ENCODE measurements around the gene MACROD2. TPM values are rescaled to one million over a fixed set of nuclear protein-coding genes. Genes with fewer than 3 reads are reported as not detected.

Gene MACROD2
- polyA plus RNA-seq, 1 donor (not counting 4 experiments of a cell fraction or from before 2014, with no cell fraction given), result 0.71 TPM

DNA sequence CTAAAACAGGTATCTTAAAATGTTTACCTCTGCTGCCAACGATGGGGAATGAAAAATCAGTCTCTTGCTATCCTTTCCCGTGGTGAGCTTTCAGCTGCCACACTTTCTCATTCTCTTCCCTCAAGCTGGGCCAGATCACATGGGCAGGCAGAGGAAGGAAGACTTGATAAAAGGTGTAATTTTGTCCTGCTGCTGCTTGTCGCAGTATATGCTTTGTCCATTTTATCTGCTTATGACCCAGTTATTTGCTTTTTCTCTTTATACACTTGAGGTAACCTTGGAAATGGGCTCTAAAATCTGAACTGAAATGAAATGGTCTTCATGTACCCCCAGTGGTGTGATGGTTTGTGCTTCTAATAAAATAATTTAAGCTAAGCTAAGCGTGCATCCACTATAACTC, 1038.0 kb downstream of the MACROD2 start:
- FAIRE-seq (no peak), DNase-seq (ENCODE audit: low read depth, low spot score) (no peak)
- Histone ChIP-seq H3K9me1 (ENCODE audit: control insufficient read depth, extremely low read depth, insufficient read depth, low read length) (no peaks in the 10 kb centered on the region), H3K9me3 (ENCODE audit: control insufficient read depth, low read depth, low read length) (no peaks in the 10 kb centered on the region), H3K36me3 (ENCODE audit: control insufficient read depth in 2 of 2, extremely low read depth in 1 of 2, insufficient read depth in 2 of 2, low read length in 2 of 2) (no peaks in the 10 kb centered on the region), H3K27ac (ENCODE audit: control insufficient read depth, insufficient read depth, low read length) (no peak overlapping the region), H3K27me3 (ENCODE audit: control insufficient read depth, extremely low read depth, insufficient read depth, low read length) (no peaks in the 10 kb centered on the region), H3K79me2 (ENCODE audit: control insufficient read depth, insufficient read depth, low read length) (no peaks in the 10 kb centered on the region), H3K4me2 (ENCODE audit: control insufficient read depth, extremely low read depth, insufficient read depth, low read depth, low read length) (no peak overlapping the region), H2AFZ (ENCODE audit: control insufficient read depth, low read length) (no peak overlapping the region), H3K9ac (ENCODE audit: control insufficient read depth, extremely low read depth, insufficient read depth, low read length) (no peak overlapping the region), H3K4me3 (ENCODE audit: control insufficient read depth in 2 of 3, extremely low read depth in 1 of 3, insufficient read depth in 2 of 3, low read depth in 1 of 3, low read length in 3 of 3) (no peak overlapping the region), H4K20me1 (ENCODE audit: control insufficient read depth, extremely low read depth, insufficient read depth, low read length) (no peaks in the 10 kb centered on the region), H3K4me1 (ENCODE audit: control insufficient read depth, extremely low read depth, insufficient read depth, low read length) (no peaks in the 10 kb centered on the region)
- TF ChIP-seq EZH2 (IDR thresholded peaks at IDR 0.05; ENCODE audit: low read length), result no peak
- TF ChIP-seq, protein P1, sequence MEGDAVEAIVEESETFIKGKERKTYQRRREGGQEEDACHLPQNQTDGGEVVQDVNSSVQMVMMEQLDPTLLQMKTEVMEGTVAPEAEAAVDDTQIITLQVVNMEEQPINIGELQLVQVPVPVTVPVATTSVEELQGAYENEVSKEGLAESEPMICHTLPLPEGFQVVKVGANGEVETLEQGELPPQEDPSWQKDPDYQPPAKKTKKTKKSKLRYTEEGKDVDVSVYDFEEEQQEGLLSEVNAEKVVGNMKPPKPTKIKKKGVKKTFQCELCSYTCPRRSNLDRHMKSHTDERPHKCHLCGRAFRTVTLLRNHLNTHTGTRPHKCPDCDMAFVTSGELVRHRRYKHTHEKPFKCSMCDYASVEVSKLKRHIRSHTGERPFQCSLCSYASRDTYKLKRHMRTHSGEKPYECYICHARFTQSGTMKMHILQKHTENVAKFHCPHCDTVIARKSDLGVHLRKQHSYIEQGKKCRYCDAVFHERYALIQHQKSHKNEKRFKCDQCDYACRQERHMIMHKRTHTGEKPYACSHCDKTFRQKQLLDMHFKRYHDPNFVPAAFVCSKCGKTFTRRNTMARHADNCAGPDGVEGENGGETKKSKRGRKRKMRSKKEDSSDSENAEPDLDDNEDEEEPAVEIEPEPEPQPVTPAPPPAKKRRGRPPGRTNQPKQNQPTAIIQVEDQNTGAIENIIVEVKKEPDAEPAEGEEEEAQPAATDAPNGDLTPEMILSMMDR (optimal IDR thresholded peaks at IDR 0.05 in 1 of 3, IDR thresholded peaks at IDR 0.05 in 1 of 3, conservative IDR thresholded peaks at IDR 0.05 in 1 of 3; ENCODE audit: extremely low read depth in 1 of 3, insufficient read depth in 2 of 3, low read length in 3 of 3), result no peak
- dilution Hi-C loops (cut with MboI; ENCODE audit: extremely low pct_ligation_motif_present, low sequenced_read_pairs), result no loop called here

DNA sequence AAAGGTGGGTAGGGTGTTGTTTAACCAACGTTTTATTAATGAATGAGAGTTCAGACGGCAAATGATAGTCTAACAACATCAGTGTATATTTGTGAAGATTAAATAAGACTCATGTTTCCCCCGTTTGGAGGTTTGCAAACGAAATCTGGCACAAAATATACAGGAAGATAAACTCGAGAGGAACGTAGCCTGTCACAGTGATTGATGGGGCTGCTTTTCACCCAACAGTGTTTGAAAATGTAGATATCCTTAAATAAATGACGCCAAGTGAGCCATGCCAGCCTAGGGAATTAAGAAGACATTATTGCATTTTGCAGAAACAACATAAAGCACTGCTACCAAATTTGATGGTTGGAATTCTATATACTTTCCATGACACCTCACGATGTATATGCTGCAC, 1038.6 kb downstream of the MACROD2 start:
- Histone ChIP-seq H3K27ac (ENCODE audit: control insufficient read depth, insufficient read depth, low read length) (no peak overlapping the region), H3K9me1 (ENCODE audit: control insufficient read depth, extremely low read depth, insufficient read depth, low read length) (no peaks in the 10 kb centered on the region), H3K79me2 (ENCODE audit: control insufficient read depth, insufficient read depth, low read length) (no peaks in the 10 kb centered on the region), H3K4me2 (ENCODE audit: control insufficient read depth, extremely low read depth, insufficient read depth, low read depth, low read length) (no peak overlapping the region), H2AFZ (ENCODE audit: control insufficient read depth, low read length) (no peak overlapping the region), H3K27me3 (ENCODE audit: control insufficient read depth, extremely low read depth, insufficient read depth, low read length) (no peaks in the 10 kb centered on the region), H3K9me3 (ENCODE audit: control insufficient read depth, low read depth, low read length) (no peaks in the 10 kb centered on the region), H3K4me3 (ENCODE audit: control insufficient read depth in 2 of 3, extremely low read depth in 1 of 3, insufficient read depth in 2 of 3, low read depth in 1 of 3, low read length in 3 of 3) (no peak overlapping the region), H3K4me1 (ENCODE audit: control insufficient read depth, extremely low read depth, insufficient read depth, low read length) (no peaks in the 10 kb centered on the region), H3K9ac (ENCODE audit: control insufficient read depth, extremely low read depth, insufficient read depth, low read length) (no peak overlapping the region), H3K36me3 (ENCODE audit: control insufficient read depth in 2 of 2, extremely low read depth in 1 of 2, insufficient read depth in 2 of 2, low read length in 2 of 2) (no peaks in the 10 kb centered on the region), H4K20me1 (ENCODE audit: control insufficient read depth, extremely low read depth, insufficient read depth, low read length) (no peaks in the 10 kb centered on the region)
- DNase-seq (ENCODE audit: low read depth, low spot score) (no peak), FAIRE-seq (no peak)
- no peak for TF ChIP-seq EZH2 (IDR thresholded peaks at IDR 0.05; ENCODE audit: low read length)
- TF ChIP-seq, protein P1 (optimal IDR thresholded peaks at IDR 0.05 in 1 of 3, IDR thresholded peaks at IDR 0.05 in 1 of 3, conservative IDR thresholded peaks at IDR 0.05 in 1 of 3; ENCODE audit: extremely low read depth in 1 of 3, insufficient read depth in 2 of 3, low read length in 3 of 3), result no peak
- dilution Hi-C loops (cut with MboI; ENCODE audit: extremely low pct_ligation_motif_present, low sequenced_read_pairs), result no loop called here
